HEK293 (cell line): ENCODE results near the gene CENPX.

Experiments
- CTCF ChIP-seq: fragments of 450-650 bp; formaldehyde crosslinking; IDR thresholded peaks from 2 replicates; pipeline ENCODE4 v1.5.1; 2016; ENCODE audit warnings: missing biosample characterization, missing genetic modification characterization
- REST ChIP-seq: fragments of 450-650 bp; formaldehyde crosslinking; IDR thresholded peaks from 2 replicates; pipeline ENCODE4 v1.5.1; 2016; ENCODE audit warnings: missing biosample characterization, missing genetic modification characterization
- ZNF133 ChIP-seq: fragments of 450-650 bp; formaldehyde crosslinking; IDR thresholded peaks from 2 replicates; pipeline ENCODE4 v1.5.1; 2016; ENCODE audit warnings: missing biosample characterization, missing genetic modification characterization
- ZNF138 ChIP-seq: fragments of 450-650 bp; formaldehyde crosslinking; IDR thresholded peaks from 2 replicates; pipeline ENCODE4 v1.5.1; 2016; ENCODE audit warnings: missing biosample characterization, missing genetic modification characterization, borderline replicate concordance
- ZNF239 ChIP-seq: fragments of 450-650 bp; formaldehyde crosslinking; IDR thresholded peaks from 2 replicates; pipeline ENCODE4 v1.5.1; 2016; ENCODE audit warnings: missing biosample characterization, missing genetic modification characterization
- ZNF248 ChIP-seq: fragments of 450-650 bp; formaldehyde crosslinking; IDR thresholded peaks from 2 replicates; pipeline ENCODE4 v1.5.1; 2017; ENCODE audit warnings: missing biosample characterization, missing genetic modification characterization
- ZNF280D ChIP-seq: fragments of 450-650 bp; formaldehyde crosslinking; IDR thresholded peaks from 2 replicates; pipeline ENCODE4 v1.5.1; 2016; ENCODE audit warnings: missing biosample characterization, missing genetic modification characterization
- ZNF311 ChIP-seq: fragments of 450-650 bp; formaldehyde crosslinking; IDR thresholded peaks from 2 replicates; pipeline ENCODE4 v1.5.1; 2017; ENCODE audit warnings: missing biosample characterization, missing genetic modification characterization, borderline replicate concordance
- ZNF366 ChIP-seq: fragments of 450-650 bp; formaldehyde crosslinking; conservative IDR thresholded peaks from 2 replicates; pipeline ENCODE4 v1.5.1; 2016; ENCODE audit warnings: missing biosample characterization, missing genetic modification characterization
- ZNF488 ChIP-seq: fragments of 450-650 bp; formaldehyde crosslinking; IDR thresholded peaks from 2 replicates; pipeline ENCODE4 v1.5.1; 2016; ENCODE audit warnings: missing biosample characterization, missing genetic modification characterization
- ZNF645 ChIP-seq: fragments of 450-650 bp; formaldehyde crosslinking; IDR thresholded peaks from 2 replicates; pipeline ENCODE4; 2016; ENCODE audit warnings: missing biosample characterization, missing genetic modification characterization

GRCh38 chr17:81984773-81985410 lies 37.8 kb downstream of the CENPX start:
- TF ChIP-seq ZNF311 (tag by site-specific recombination) (no peak), REST (no peak), ZNF239 (tag by site-specific recombination) (no peak), CTCF (tag by site-specific recombination) (no peak), ZNF138 (tag by site-specific recombination) (no peak), ZNF280D (tag by site-specific recombination) (no peak), ZNF133 (tag by site-specific recombination) (no peak), ZNF366 (tag by site-specific recombination) (no peak), ZNF248 (tag by site-specific recombination) (no peak), ZNF645 (tag by site-specific recombination) (no peak), ZNF488 (tag by site-specific recombination) (no peak)
